Astrocyte (in vitro differentiated cells and primary cell): ENCODE data around the gene DESI1. TPM values are rescaled to one million over a fixed set of nuclear protein-coding genes. Genes with fewer than 3 reads are reported as not detected.

Source experiments
- DNase-seq: peaks from one replicate; pipeline ENCODE4 v3.0.0-alpha.2; 2010; ENCODE audit warnings: low read depth
- FAIRE-seq: peaks from 2 replicates; lab custom pipeline; 2011; peaks lifted over from hg19 to GRCh38; lab: Jason Lieb, UNC
- H2AFZ ChIP-seq: 2 replicates; pipeline ENCODE4 v1.6.0; 2012; ENCODE audit warnings: low read depth, low read length, inconsistent platforms
- H3K27ac ChIP-seq: 2 replicates; pipeline ENCODE4 v1.5.1; 2011; ENCODE audit warnings: low read depth, low read length, inconsistent platforms
- H3K27me3 ChIP-seq: 2 replicates; pipeline ENCODE4 v1.6.0; 2011; ENCODE audit warnings: low read length, inconsistent platforms; ENCODE audit not compliant: insufficient read depth
- H3K36me3 ChIP-seq: 2 replicates; pipeline ENCODE4 v1.5.1; 2011; ENCODE audit warnings: low read length, inconsistent platforms; ENCODE audit not compliant: insufficient read depth
- H3K4me1 ChIP-seq: 2 replicates; pipeline ENCODE4 v1.5.1; 2011; ENCODE audit warnings: low read length, inconsistent platforms; ENCODE audit not compliant: insufficient read depth
- H3K4me2 ChIP-seq: 2 replicates; pipeline ENCODE4 v1.6.0; 2012; ENCODE audit warnings: low read length, inconsistent platforms
- H3K4me3 ChIP-seq: 2 replicates; pipeline ENCODE4 v1.5.1; 2011; ENCODE audit warnings: low read depth, mild to moderate bottlenecking, low read length, inconsistent platforms; ENCODE audit not compliant: insufficient read depth
- H3K79me2 ChIP-seq: 2 replicates; pipeline ENCODE4 v1.6.0; 2012; ENCODE audit warnings: mild to moderate bottlenecking, low read length, inconsistent platforms; ENCODE audit not compliant: insufficient read depth
- H3K9ac ChIP-seq: 2 replicates; pipeline ENCODE4 v1.6.0; 2012; ENCODE audit warnings: mild to moderate bottlenecking, low read length, inconsistent platforms
- H3K9me3 ChIP-seq: 2 replicates; pipeline ENCODE4 v1.5.1; 2012; ENCODE audit warnings: low read depth, mild to moderate bottlenecking, low read length, inconsistent platforms; ENCODE audit not compliant: insufficient read depth
- H4K20me1 ChIP-seq: 2 replicates; pipeline ENCODE4 v1.6.0; 2012; ENCODE audit warnings: low read length, inconsistent platforms; ENCODE audit not compliant: insufficient read depth
- H3K27ac Mint-ChIP-seq: one replicate; pipeline ENCODE4 v1.8.0; 2021; ENCODE audit warnings: mild to moderate bottlenecking, mixed read lengths; ENCODE audit not compliant: unreplicated experiment
- H3K27me3 Mint-ChIP-seq: one replicate; pipeline ENCODE4 v1.8.0; 2021; ENCODE audit warnings: low read depth, mixed read lengths; ENCODE audit not compliant: unreplicated experiment
- H3K36me3 Mint-ChIP-seq: one replicate; pipeline ENCODE4 v1.8.0; 2021; ENCODE audit warnings: low read depth, mixed read lengths; ENCODE audit not compliant: unreplicated experiment
- H3K4me1 Mint-ChIP-seq: one replicate; pipeline ENCODE4 v1.8.0; 2021; ENCODE audit warnings: low read depth, mixed read lengths; ENCODE audit not compliant: unreplicated experiment
- H3K4me3 Mint-ChIP-seq: one replicate; pipeline ENCODE4 v1.8.0; 2021; ENCODE audit warnings: mild to moderate bottlenecking, moderate library complexity, mixed read lengths; ENCODE audit not compliant: unreplicated experiment
- H3K9me3 Mint-ChIP-seq: one replicate; pipeline ENCODE4 v1.8.0; 2021; ENCODE audit warnings: mild to moderate bottlenecking, mixed read lengths; ENCODE audit not compliant: unreplicated experiment
- EZH2 ChIP-seq: IDR thresholded peaks from 2 replicates; pipeline ENCODE4 v1.6.1; 2012; ENCODE audit warnings: mild to moderate bottlenecking, low read length, inconsistent platforms; ENCODE audit not compliant: insufficient read depth
- total RNA-seq: library from RNA; stranded (reverse); gene quantifications from 2 replicates; pipeline ENCODE4 v1.2.1, GENCODE V29; 2021
- TF ChIP-seq, protein P1 (sequence below): IDR thresholded peaks from 2 replicates; pipeline ENCODE4 v1.5.1; 2011; ENCODE audit warnings: low read depth, mild to moderate bottlenecking, inconsistent platforms, low read length, moderate library complexity; ENCODE audit not compliant: insufficient read depth

DESI1 gene
- total RNA-seq, 1 donor from 2014 or later = 48.2 TPM

DNA sequence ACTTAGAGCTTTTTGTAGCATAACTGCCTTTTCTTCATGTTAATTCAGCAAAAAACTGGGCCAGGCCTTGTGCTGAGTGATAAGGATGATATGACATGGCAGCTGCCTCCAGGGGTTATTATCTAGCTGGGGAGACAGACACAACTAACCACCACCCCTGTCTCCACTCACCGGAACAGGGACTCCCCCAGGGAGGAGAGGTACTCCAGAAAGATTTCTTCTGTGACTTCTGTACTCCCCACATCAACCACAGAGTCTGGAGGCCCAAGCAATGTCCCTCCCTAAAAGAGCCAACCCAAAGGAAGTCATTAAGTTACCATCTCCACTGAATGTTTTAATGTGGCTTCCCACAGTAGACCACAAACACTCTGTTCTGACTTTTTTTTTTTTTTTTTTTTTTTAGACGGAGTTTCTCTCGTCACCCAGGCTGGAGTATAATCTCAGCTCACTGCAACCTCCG lies 16.9 kb downstream of the DESI1 start:
- peaks cover 9% of the 10 kb centered on the region for H4K20me1 ChIP-seq
- H3K27ac ChIP-seq = no peak overlapping the region
- H3K27me3 ChIP-seq = no peaks in the 10 kb centered on the region
- Mint-ChIP-seq H3K27ac (peak overlapping the region; percentile 34), H3K36me3 (peaks cover 23% of the 10 kb centered on the region), H3K9me3 (no peaks in the 10 kb centered on the region), H3K27me3 (no peaks in the 10 kb centered on the region), H3K4me3 (no peak overlapping the region), H3K4me1 (no peaks in the 10 kb centered on the region)
- H3K4me1 ChIP-seq = peaks cover 1% of the 10 kb centered on the region
- no peak for TF ChIP-seq EZH2
- TF ChIP-seq, protein P1, sequence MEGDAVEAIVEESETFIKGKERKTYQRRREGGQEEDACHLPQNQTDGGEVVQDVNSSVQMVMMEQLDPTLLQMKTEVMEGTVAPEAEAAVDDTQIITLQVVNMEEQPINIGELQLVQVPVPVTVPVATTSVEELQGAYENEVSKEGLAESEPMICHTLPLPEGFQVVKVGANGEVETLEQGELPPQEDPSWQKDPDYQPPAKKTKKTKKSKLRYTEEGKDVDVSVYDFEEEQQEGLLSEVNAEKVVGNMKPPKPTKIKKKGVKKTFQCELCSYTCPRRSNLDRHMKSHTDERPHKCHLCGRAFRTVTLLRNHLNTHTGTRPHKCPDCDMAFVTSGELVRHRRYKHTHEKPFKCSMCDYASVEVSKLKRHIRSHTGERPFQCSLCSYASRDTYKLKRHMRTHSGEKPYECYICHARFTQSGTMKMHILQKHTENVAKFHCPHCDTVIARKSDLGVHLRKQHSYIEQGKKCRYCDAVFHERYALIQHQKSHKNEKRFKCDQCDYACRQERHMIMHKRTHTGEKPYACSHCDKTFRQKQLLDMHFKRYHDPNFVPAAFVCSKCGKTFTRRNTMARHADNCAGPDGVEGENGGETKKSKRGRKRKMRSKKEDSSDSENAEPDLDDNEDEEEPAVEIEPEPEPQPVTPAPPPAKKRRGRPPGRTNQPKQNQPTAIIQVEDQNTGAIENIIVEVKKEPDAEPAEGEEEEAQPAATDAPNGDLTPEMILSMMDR = no peak
- peaks cover 30% of the 10 kb centered on the region for H3K36me3 ChIP-seq
- no peaks in the 10 kb centered on the region for H3K9me3 ChIP-seq
- no peak overlapping the region for H3K9ac ChIP-seq
- H3K79me2 ChIP-seq = no peaks in the 10 kb centered on the region
- H3K4me3 ChIP-seq = no peak overlapping the region
- DNase-seq = no peak
- no peak for FAIRE-seq
- no peak overlapping the region for H2AFZ ChIP-seq
- H3K4me2 ChIP-seq = no peak overlapping the region

DNA sequence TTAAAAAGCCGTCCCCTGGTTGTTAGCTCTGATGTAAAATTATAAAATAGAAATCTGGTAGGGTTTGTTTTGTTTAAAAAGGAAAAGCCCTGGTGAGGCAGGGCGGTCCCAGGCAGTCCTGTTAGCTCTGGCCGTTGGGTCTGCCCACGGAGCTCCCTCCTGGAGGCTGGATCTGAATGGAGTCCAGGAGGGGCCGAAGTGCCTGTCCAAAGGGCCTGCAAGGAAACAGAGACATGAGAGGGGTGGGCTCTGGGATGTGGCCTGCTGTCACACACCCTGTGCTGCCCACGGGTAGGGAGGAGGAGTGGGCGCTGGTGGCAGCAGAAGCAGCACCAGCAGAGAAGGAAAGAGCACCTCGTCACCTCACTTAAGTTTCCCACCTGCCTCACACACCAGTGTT lies 19.9 kb downstream of the DESI1 start:
- Mint-ChIP-seq H3K27me3 (no peaks in the 10 kb centered on the region), H3K4me1 (peaks cover 22% of the 10 kb centered on the region)
- no peak for TF ChIP-seq EZH2
- TF ChIP-seq, protein P1 = no peak

DNA sequence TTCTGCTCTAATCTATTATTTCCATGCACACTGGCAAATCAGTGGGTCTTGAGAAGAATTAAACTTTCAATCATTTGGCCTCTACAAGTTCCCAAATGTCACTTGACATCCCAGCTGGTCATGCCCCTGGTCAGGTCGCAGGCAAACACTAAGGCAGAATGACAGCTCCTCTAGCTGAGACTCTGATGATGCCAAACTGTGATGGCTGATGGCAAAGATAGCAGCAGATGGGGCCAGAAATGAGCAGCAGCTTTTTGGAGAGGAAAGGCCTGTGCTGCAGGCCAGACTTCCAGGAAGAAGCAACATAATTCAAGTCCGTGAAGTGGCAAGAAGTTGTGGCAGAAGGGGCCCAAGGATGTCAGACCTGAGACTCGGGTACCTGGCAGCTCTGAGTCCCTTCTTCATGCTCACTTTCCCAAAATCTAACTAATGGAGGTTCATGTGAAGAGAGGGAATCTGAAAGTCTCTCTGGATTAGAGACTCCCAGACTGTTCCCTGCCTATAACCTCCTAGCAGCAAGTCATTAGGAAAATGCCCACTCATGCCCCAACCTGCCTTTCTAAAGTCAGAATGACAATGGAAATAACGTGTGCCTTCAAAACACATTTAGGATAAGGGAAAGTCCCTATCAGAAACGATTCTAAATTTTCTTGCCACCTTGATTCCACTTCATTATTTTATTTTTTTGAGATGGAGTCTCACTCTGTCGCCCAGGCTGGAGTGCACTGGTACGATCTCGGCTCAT lies 21.8 kb downstream of the DESI1 start:
- no peaks in the 10 kb centered on the region for H3K27me3 ChIP-seq
- no peak for TF ChIP-seq EZH2
- TF ChIP-seq, protein P1 = no peak
- H3K9me3 Mint-ChIP-seq = no peaks in the 10 kb centered on the region
- H3K4me3 ChIP-seq = no peak overlapping the region
- peaks cover 18% of the 10 kb centered on the region for H3K4me1 ChIP-seq
- FAIRE-seq (no peak), DNase-seq (no peak)
- peaks cover 20% of the 10 kb centered on the region for H3K36me3 Mint-ChIP-seq
- H3K9ac ChIP-seq = peak overlapping the region; percentile 51
- no peaks in the 10 kb centered on the region for H3K27me3 Mint-ChIP-seq
- H2AFZ ChIP-seq = no peak overlapping the region
- no peak overlapping the region for H3K4me2 ChIP-seq
- peaks cover 19% of the 10 kb centered on the region for H3K36me3 ChIP-seq
- H3K9me3 ChIP-seq = no peaks in the 10 kb centered on the region
- no peak overlapping the region for H3K4me3 Mint-ChIP-seq
- peaks cover 22% of the 10 kb centered on the region for H3K4me1 Mint-ChIP-seq
- H3K27ac ChIP-seq = peak overlapping the region; percentile 74
- no peak overlapping the region for H3K27ac Mint-ChIP-seq
- no peaks in the 10 kb centered on the region for H3K79me2 ChIP-seq
- H4K20me1 ChIP-seq = peaks cover 4% of the 10 kb centered on the region

More for the DNA sequence above, 19.9 kb downstream of the DESI1 start:
- H3K27ac Mint-ChIP-seq = no peak overlapping the region
- no peak overlapping the region for H3K9ac ChIP-seq
- no peak overlapping the region for H3K27ac ChIP-seq
- no peaks in the 10 kb centered on the region for H3K9me3 ChIP-seq
- H3K4me2 ChIP-seq = no peak overlapping the region
- peaks cover 22% of the 10 kb centered on the region for H3K36me3 Mint-ChIP-seq
- no peaks in the 10 kb centered on the region for H3K9me3 Mint-ChIP-seq
- H3K27me3 ChIP-seq = no peaks in the 10 kb centered on the region
- H3K4me3 ChIP-seq = no peak overlapping the region
- H3K4me3 Mint-ChIP-seq = no peak overlapping the region
- no peak overlapping the region for H2AFZ ChIP-seq
- no peaks in the 10 kb centered on the region for H3K79me2 ChIP-seq
- H3K4me1 ChIP-seq = peaks cover 18% of the 10 kb centered on the region
- DNase-seq = no peak
- FAIRE-seq = no peak
- peaks cover 4% of the 10 kb centered on the region for H4K20me1 ChIP-seq
- peaks cover 25% of the 10 kb centered on the region for H3K36me3 ChIP-seq
